Lung (tissue), 12 donors: ENCODE data around the gene AKNAD1. TPM values are rescaled to one million over a fixed set of nuclear protein-coding genes. Genes with fewer than 3 reads are reported as not detected.
A peak's percentile ranks its signal among the peaks of the same experiment; 100 is the strongest.

Source experiments
- ATAC-seq: fragments of 200-7000 bp; cut with Tn5 transposase; one replicate; pipeline ENCODE4 v1.9.1; 2020; ENCODE audit warnings: moderate number of reproducible peaks; ENCODE audit not compliant: insufficient read depth, low FRiP score
- DNase-seq, 3 donors: peaks; one replicate each; pipeline ENCODE4 v3.0.0-alpha.2; 2013 to 2017
- H3K27ac ChIP-seq, 2 donors: one replicate each; pipeline ENCODE4 v1.5.1; 2013; ENCODE audit warnings: mild to moderate bottlenecking in 2 of 2, moderate library complexity in 2 of 2, control low read depth in 1 of 2, inconsistent platforms in 1 of 2, low read depth in 1 of 2, low read length in 1 of 2
- H3K27me3 ChIP-seq, 3 donors: one replicate each; pipeline ENCODE4 v1.5.1; 2013; ENCODE audit warnings: low read length in 2 of 3; ENCODE audit not compliant: control insufficient read depth in 3 of 3, insufficient read depth in 3 of 3
- H3K36me3 ChIP-seq, 4 donors: one replicate each; pipeline ENCODE4 v1.5.1; 2013; ENCODE audit warnings: low read length in 4 of 4, mild to moderate bottlenecking in 1 of 4, moderate library complexity in 1 of 4; ENCODE audit not compliant: control insufficient read depth in 4 of 4, insufficient read depth in 4 of 4
- H3K4me1 ChIP-seq, 5 donors: one replicate each; pipeline ENCODE4 v1.5.1; 2013; ENCODE audit warnings: low read length in 5 of 5, mild to moderate bottlenecking in 2 of 5, moderate library complexity in 1 of 5; ENCODE audit not compliant: control insufficient read depth in 5 of 5, insufficient read depth in 5 of 5
- H3K4me3 ChIP-seq: one replicate; pipeline ENCODE4 v1.5.1; 2013; ENCODE audit warnings: mild to moderate bottlenecking, control low read depth, moderate library complexity
- H3K9ac ChIP-seq, 2 donors: one replicate each; pipeline ENCODE4 v1.5.1; 2013; ENCODE audit warnings: low read length in 2 of 2, control low read depth in 1 of 2; ENCODE audit not compliant: insufficient read depth in 1 of 2
- H3K9me3 ChIP-seq, 4 donors: one replicate each; pipeline ENCODE4 v1.5.1; 2013; ENCODE audit warnings: low read length in 3 of 4, mild to moderate bottlenecking in 1 of 4, moderate library complexity in 1 of 4; ENCODE audit not compliant: control insufficient read depth in 4 of 4, insufficient read depth in 3 of 4
- WGBS, 2 donors: extraction: QIAGEN DNeasy Blood & Tissue Kit; methylation state at CpG; one replicate each; pipeline ENCODE4 v1.1.7; 2013; 5-methylcytosine and 5-hydroxymethylcytosine counted together
- polyA plus RNA-seq, 2 donors: library from polyadenylated mRNA; stranded (reverse); fragments of 200-250 nt; gene quantifications; one replicate each; pipeline ENCODE4 v1.2.1, GENCODE V29; 2013
- total RNA-seq, 2 donors: library from RNA; depleted of rRNA in 1 of 2; stranded (reverse); fragments of >200 nt in 1 of 2; gene quantifications; one replicate each; pipeline ENCODE4 v1.2.1, GENCODE V29; 2014 to 2021
- TF ChIP-seq, protein P1 (sequence below): IDR thresholded peaks from 2 replicates; pipeline ENCODE4 v1.5.1; 2012; ENCODE audit warnings: mild to moderate bottlenecking; ENCODE audit errors: control extremely low read depth, extremely low read depth
- donor health status: control.
- donor health status: control.
- donor health status: Bipolar disorder and iron deficiency.
- donor health status: healthy.
- donor health status: DM: yes; HTN: yes; CAD: no.

The AKNAD1 gene
- total and polyA plus RNA-seq, 4 donors = 0.02 to 0.31 (median 0.22) TPM; not detected in 1

- Histone ChIP-seq H3K9me3 (no peaks in the 10 kb centered on the region), H3K9ac (peak overlapping the region in 1 of 2 donors; percentile 26), H3K36me3 (no peaks in the 10 kb centered on the region), H3K4me3 (no peak overlapping the region), H3K27me3 (no peaks in the 10 kb centered on the region), H3K27ac (no peak overlapping the region), H3K4me1 (peaks cover 0 to 11% (median 0%) of the 10 kb centered on the region in 5 donors)
- ATAC-seq (no peak), DNase-seq (no peak)
- TF ChIP-seq, protein P1, sequence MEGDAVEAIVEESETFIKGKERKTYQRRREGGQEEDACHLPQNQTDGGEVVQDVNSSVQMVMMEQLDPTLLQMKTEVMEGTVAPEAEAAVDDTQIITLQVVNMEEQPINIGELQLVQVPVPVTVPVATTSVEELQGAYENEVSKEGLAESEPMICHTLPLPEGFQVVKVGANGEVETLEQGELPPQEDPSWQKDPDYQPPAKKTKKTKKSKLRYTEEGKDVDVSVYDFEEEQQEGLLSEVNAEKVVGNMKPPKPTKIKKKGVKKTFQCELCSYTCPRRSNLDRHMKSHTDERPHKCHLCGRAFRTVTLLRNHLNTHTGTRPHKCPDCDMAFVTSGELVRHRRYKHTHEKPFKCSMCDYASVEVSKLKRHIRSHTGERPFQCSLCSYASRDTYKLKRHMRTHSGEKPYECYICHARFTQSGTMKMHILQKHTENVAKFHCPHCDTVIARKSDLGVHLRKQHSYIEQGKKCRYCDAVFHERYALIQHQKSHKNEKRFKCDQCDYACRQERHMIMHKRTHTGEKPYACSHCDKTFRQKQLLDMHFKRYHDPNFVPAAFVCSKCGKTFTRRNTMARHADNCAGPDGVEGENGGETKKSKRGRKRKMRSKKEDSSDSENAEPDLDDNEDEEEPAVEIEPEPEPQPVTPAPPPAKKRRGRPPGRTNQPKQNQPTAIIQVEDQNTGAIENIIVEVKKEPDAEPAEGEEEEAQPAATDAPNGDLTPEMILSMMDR = no peak
- 59 to 67% methylated on average over 4 of the region's 4 CpGs for WGBS, 2 donors
These were observed 5.3 kb downstream of the AKNAD1 start for GRCh38 chr1:108851567-108851966.

- DNase-seq (no peak), ATAC-seq (no peak)
- no peak overlapping the region for H3K27ac ChIP-seq
- no peak overlapping the region for H3K4me3 ChIP-seq
- TF ChIP-seq, protein P1 = no peak
- H3K27me3 ChIP-seq = no peaks in the 10 kb centered on the region
- H3K36me3 ChIP-seq = no peaks in the 10 kb centered on the region
- no peaks in the 10 kb centered on the region for H3K9me3 ChIP-seq
- 63 to 81% methylated on average over 7 of the region's 7 CpGs for WGBS, 2 donors
- peaks cover 0 to 11% (median 0%) of the 10 kb centered on the region in 5 donors for H3K4me1 ChIP-seq
- H3K9ac ChIP-seq = no peak overlapping the region
These were observed 6.0 kb downstream of the AKNAD1 start for GRCh38 chr1:108850929-108851328.

DNA sequence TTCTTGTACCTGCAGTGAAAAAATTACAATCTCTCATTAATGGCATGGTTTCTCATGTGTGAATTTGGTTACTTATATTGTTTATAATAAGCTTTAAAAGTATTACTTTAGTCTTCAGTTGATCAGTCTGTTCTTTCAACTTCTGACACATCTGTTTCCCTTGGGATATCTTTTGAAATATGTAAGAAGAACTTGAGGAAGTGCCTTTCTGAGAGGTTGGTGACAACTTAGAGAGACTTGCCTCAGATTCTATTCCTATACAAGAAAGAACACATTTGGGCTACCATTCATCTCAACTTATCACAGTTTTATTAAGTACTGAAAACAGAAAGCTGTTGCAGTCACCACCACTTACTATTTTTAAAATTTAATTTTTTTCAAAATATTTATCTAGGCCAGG, 8.1 kb downstream of the AKNAD1 start:
- DNase-seq = no peak
- Histone ChIP-seq H3K27ac (no peak overlapping the region), H3K9ac (no peak overlapping the region), H3K9me3 (no peaks in the 10 kb centered on the region), H3K27me3 (no peaks in the 10 kb centered on the region), H3K36me3 (no peaks in the 10 kb centered on the region), H3K4me3 (no peak overlapping the region), H3K4me1 (peaks cover 0 to 11% (median 0%) of the 10 kb centered on the region in 5 donors)
- no peak for ATAC-seq
- TF ChIP-seq, protein P1 = no peak

DNA sequence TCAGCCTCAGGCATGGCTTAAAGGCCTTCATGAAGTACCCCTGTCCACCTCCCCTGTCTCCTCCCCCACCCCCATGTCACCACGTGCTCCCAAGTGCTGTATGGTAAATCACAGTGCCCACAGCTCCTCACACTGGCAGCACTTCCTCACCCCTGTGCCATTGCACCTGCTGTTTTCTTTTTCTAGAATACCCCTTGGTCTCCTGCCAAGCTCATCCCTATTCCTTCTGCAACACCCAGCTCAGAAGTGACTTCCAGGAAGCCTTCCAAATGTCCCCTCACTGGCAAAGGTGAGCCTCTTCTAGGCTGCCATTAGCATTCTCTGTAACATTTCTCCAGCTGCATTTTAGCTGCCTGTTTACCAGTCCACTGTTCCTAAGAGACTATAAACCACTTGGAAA, 9.4 kb downstream of the AKNAD1 start:
- H3K4me1 ChIP-seq = peaks cover 0 to 11% (median 0%) of the 10 kb centered on the region in 5 donors
- WGBS, 2 donors = 44 to 73% methylated on average over 1 of the region's 1 CpG
- H3K27ac ChIP-seq = no peak overlapping the region
- H3K9me3 ChIP-seq = no peaks in the 10 kb centered on the region
- no peak for DNase-seq
- no peak overlapping the region for H3K4me3 ChIP-seq
- no peaks in the 10 kb centered on the region for H3K36me3 ChIP-seq
- H3K9ac ChIP-seq = no peak overlapping the region
- ATAC-seq = no peak
- H3K27me3 ChIP-seq = no peaks in the 10 kb centered on the region
- TF ChIP-seq, protein P1 = no peak
